GM12878 (cell line): ENCODE measurements around the gene COL27A1. TPM values are rescaled to one million over a fixed set of nuclear protein-coding genes. Genes with fewer than 3 reads are reported as not detected.

Source experiments
- BCLAF1 ChIP-seq: fragments of 450-650 bp; IDR thresholded peaks from 2 replicates; pipeline ENCODE4 v1.6.1; 2017; ENCODE audit warnings: antibody characterized with exemption, mild to moderate bottlenecking, moderate library complexity
- CHD1 ChIP-seq: IDR thresholded peaks from 2 replicates; pipeline ENCODE4 v1.6.1; 2012; ENCODE audit warnings: low read depth, low read length, improper control_type of control experiment
- HSF1 ChIP-seq: fragments of 150-350 bp; IDR thresholded peaks from 2 replicates; pipeline ENCODE4 v1.6.1; 2014; ENCODE audit warnings: mild to moderate bottlenecking, low read depth, low read length
- ZBTB4 ChIP-seq: fragments of 450-650 bp; formaldehyde crosslinking; IDR thresholded peaks from 2 replicates; pipeline ENCODE4 v1.4.0; 2022; ENCODE audit warnings: mild to moderate bottlenecking, moderate library complexity
- polyA plus RNA-seq, 11 experiments: library from polyadenylated mRNA; depleted of rRNA in 4 of 11; unstranded in 6 of 11; stranded (reverse) in 5 of 11; fragments of >200 nt; fragmentation: Nextera tagmentation in 4 of 11; fragmentation: Illumina TruSeq in 1 of 11; extraction: Ambion mirVana in 4 of 11; extraction: Trizol in 1 of 11; gene quantifications; 1 replicate in 1 of 11; 2 replicates in 10 of 11; pipeline versions ENCODE4 v1.2.1 to v1.2.3, GENCODE V29; 2011 to 2016; ENCODE audit warnings: inconsistent platforms in 2 of 11, missing spikeins in 2 of 11, low read depth in 1 of 11
- total RNA-seq, 4 experiments: library from RNA; depleted of rRNA in 3 of 4; stranded (reverse); fragments of >200 nt in 3 of 4; fragmentation: Illumina TruSeq in 1 of 4; extraction: Trizol in 1 of 4; gene quantifications; 2 replicates each; pipeline versions ENCODE4 v1.2.1 to v1.2.3, GENCODE V29; 2013 to 2021

Gene COL27A1
- total and polyA plus RNA-seq, 10 of the 15 experiments (the other 5 are each of a cell fraction or from before 2014, with no cell fraction given) = 0.10 TPM; not detected in 9

- TF ChIP-seq BCLAF1 (no peak), CHD1 (no peak), ZBTB4 (CRISPR knock-in tag) (no peak), HSF1 (no peak)
- TF ChIP-seq, all 136 proteins: peak for 0
Measured at GRCh38 chr9:114166614-114167572, 11.6 kb downstream of the COL27A1 start (continued).
